SH-SY5Y (cell line): ENCODE results near the gene RELL2.

Experiments used
- GATA2 ChIP-seq: IDR thresholded peaks from 2 replicates; pipeline ENCODE4 v1.6.1; 2011; ENCODE audit warnings: mild to moderate bottlenecking, low read depth, low read length
- GATA3 ChIP-seq: IDR thresholded peaks from 2 replicates; pipeline ENCODE4 v1.6.1; 2011; ENCODE audit warnings: low read depth, mild to moderate bottlenecking, low read length, moderate library complexity

GRCh38 chr5:141598391-141599345 is 38.1 kb upstream of the RELL2 start:
- TF ChIP-seq GATA2 = no peak
- TF ChIP-seq GATA3 = no peak
